WTC11 (cell line): ENCODE data around the gene ANP32D.

Experiments used
- TEAD4 ChIP-seq: sonication (generic); formaldehyde crosslinking; IDR thresholded peaks from 2 replicates; pipeline ENCODE4 v1.8.0; 2022; ENCODE audit warnings: mild to moderate bottlenecking, missing genetic modification reagents
- TF ChIP-seq, protein P1 (sequence below): fragments of 200-600 bp; IDR thresholded peaks from 2 replicates; pipeline ENCODE4 v1.8.0; 2022; ENCODE audit warnings: antibody characterized with exemption

DNA sequence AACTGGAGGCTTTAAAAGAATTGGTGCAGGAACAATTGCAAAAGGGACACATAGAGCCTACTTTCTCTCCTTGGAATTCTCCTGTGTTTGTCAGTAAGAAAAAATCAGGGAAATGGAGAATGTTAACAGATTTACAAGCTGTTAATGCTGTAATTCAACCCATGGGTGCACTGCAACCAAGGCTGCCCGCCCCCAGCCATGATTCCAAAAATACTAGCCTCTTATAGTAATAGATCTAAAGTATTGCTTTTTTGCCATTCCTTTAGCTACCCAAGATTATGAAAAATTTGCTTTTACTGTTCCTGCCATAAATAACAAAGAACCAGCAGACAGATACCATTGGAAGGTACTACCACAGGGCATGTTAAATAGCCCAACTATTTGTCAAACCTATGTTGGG lies 37.8 kb downstream of the ANP32D start:
- TF ChIP-seq, protein P1, sequence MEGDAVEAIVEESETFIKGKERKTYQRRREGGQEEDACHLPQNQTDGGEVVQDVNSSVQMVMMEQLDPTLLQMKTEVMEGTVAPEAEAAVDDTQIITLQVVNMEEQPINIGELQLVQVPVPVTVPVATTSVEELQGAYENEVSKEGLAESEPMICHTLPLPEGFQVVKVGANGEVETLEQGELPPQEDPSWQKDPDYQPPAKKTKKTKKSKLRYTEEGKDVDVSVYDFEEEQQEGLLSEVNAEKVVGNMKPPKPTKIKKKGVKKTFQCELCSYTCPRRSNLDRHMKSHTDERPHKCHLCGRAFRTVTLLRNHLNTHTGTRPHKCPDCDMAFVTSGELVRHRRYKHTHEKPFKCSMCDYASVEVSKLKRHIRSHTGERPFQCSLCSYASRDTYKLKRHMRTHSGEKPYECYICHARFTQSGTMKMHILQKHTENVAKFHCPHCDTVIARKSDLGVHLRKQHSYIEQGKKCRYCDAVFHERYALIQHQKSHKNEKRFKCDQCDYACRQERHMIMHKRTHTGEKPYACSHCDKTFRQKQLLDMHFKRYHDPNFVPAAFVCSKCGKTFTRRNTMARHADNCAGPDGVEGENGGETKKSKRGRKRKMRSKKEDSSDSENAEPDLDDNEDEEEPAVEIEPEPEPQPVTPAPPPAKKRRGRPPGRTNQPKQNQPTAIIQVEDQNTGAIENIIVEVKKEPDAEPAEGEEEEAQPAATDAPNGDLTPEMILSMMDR, result no peak
- TF ChIP-seq TEAD4 (CRISPR knock-in tag), result no peak
